Activated naive CD8-positive, alpha-beta T cell treated with anti-CD3 and anti-CD28 coated beads, Interleukin-2, amount 10 ng/mL, durations not matched to agents 7 days and 5 days (primary cell): Measurements from ENCODE around the gene LMAN2L. TPM values are rescaled to one million over a fixed set of nuclear protein-coding genes. Genes with fewer than 3 reads are reported as not detected.

Experiments
- ATAC-seq: fragments of 150-1000 bp; cut with Tn5 transposase; one replicate; pipeline ENCODE4 v1.10.0; 2021; ENCODE audit warnings: low read depth, moderate library complexity
- POLR2A ChIA-PET: fragments of 350-600 bp; sonication (Branson Sonifier 250); formaldehyde crosslinking; loops from one replicate; lab custom pipeline; 2021; ENCODE audit warnings: antibody characterized with exemption; lab: Charles Lee
- DNase-seq: peaks from one replicate; pipeline ENCODE4 v3.0.0; 2021
- H3K27ac Mint-ChIP-seq: one replicate; pipeline ENCODE4 v1.8.0; 2022; ENCODE audit warnings: mild to moderate bottlenecking, mixed read lengths
- H3K27me3 Mint-ChIP-seq: one replicate; pipeline ENCODE4 v1.8.0; 2022; ENCODE audit warnings: mild to moderate bottlenecking, moderate library complexity, mixed read lengths
- H3K36me3 Mint-ChIP-seq: one replicate; pipeline ENCODE4 v1.8.0; 2021; ENCODE audit warnings: mild to moderate bottlenecking, mixed read lengths
- H3K4me1 Mint-ChIP-seq: one replicate; pipeline ENCODE4 v1.8.0; 2021; ENCODE audit warnings: mixed read lengths
- H3K4me3 Mint-ChIP-seq: one replicate; pipeline ENCODE4 v1.8.0; 2022; ENCODE audit warnings: mild to moderate bottlenecking, moderate library complexity, mixed read lengths
- H3K9me3 Mint-ChIP-seq: one replicate; pipeline ENCODE4 v1.8.0; 2021; ENCODE audit warnings: mixed read lengths
- total RNA-seq, 2 experiments: library from RNA; stranded (reverse); gene quantifications; one replicate each; pipeline ENCODE4 v1.2.3, GENCODE V29; 2021

Gene LMAN2L
- 1 to 10 TPM; 7.2 to 7.3 TPM for total RNA-seq

DNA sequence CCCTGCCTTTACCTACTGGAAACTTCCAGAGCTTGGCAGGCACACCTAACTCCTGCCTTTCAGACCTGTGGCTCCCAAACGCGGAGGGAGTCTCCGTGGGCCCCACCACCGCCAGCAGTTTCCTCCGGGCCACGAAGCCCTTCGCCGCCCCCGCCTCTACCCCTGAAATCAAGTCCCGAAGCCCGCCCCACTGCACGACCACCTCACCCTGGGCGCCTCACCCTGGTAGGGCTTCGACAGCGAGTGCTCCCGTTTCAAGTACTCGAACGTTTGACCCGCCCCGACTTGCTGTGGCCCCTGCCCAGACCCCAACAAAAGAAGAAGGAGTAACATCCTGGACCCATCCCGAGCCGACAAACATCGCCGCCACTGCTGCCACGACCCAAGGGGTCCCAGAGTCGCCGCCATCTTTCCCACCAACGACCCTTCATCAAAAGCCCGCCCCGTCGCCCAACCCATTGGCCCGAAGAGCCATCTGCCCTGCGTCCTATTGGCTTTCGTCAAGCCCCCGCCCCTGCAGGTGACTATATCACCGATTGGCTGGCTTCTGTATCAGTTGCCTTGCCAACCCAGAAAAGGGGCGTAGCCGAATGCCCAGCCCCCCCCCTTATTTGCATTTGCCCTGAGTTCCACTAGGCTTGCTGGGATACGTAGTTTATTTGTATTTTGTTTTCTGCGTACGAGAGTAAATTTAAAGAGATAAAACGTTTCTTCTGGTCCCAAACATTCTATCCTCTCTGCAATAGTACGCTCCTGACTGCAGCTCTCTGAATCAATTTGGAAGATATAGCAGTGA is at the start of gene LMAN2L:
TSS of gene LMAN2L (minus strand) at position 432 of the 796 bp plus-strand sequence. CDS start at position 408, 24 bp downstream.
- Mint-ChIP-seq H3K27ac (peak within 1 kb of the TSS; percentile 88), H3K27me3 (peaks cover 5% of the 10 kb centered on the region), H3K36me3 (no peaks in the 10 kb centered on the region), H3K4me1 (peaks cover 19% of the 10 kb centered on the region), H3K4me3 (peak within 1 kb of the TSS; percentile 95), H3K9me3 (no peaks in the 10 kb centered on the region)
- DNase-seq (peak; percentile 89), ATAC-seq (peak; percentile 100)
- POLR2A ChIA-PET: no interaction called here

DNA sequence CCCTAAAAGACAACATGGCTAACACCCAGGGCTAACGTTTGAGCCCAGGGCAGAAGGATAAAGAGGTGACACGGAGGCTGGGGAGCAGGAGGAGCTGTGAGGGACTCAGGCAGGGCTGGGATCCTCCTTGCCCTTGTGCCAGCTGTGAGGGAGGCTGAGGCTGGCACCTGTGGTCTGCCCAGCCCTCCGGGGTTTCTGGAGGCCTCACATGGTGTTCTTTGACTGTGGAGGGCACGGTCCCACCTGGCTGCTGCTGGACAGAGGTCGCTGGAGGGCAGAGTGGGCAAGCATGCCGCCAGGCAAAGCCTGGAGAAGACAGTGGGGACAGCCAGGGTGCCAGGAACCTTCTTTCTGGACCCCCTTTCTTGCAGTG is 49.4 kb upstream of the LMAN2L start:
- H3K27me3 Mint-ChIP-seq: no peaks in the 10 kb centered on the region
- ATAC-seq: no peak
- no peak overlapping the region for H3K4me3 Mint-ChIP-seq
- POLR2A ChIA-PET: no interaction called here
- no peak overlapping the region for H3K27ac Mint-ChIP-seq
- no peaks in the 10 kb centered on the region for H3K9me3 Mint-ChIP-seq
- H3K4me1 Mint-ChIP-seq: no peaks in the 10 kb centered on the region
- DNase-seq: no peak
- no peaks in the 10 kb centered on the region for H3K36me3 Mint-ChIP-seq

GRCh38 chr2:96788442-96789244 is 48.8 kb upstream of the LMAN2L start:
- Mint-ChIP-seq H3K4me3 (no peak overlapping the region), H3K27ac (no peak overlapping the region), H3K36me3 (no peaks in the 10 kb centered on the region), H3K27me3 (no peaks in the 10 kb centered on the region), H3K4me1 (no peaks in the 10 kb centered on the region), H3K9me3 (no peaks in the 10 kb centered on the region)
- POLR2A ChIA-PET: no interaction called here
- DNase-seq (no peak), ATAC-seq (no peak)

DNA sequence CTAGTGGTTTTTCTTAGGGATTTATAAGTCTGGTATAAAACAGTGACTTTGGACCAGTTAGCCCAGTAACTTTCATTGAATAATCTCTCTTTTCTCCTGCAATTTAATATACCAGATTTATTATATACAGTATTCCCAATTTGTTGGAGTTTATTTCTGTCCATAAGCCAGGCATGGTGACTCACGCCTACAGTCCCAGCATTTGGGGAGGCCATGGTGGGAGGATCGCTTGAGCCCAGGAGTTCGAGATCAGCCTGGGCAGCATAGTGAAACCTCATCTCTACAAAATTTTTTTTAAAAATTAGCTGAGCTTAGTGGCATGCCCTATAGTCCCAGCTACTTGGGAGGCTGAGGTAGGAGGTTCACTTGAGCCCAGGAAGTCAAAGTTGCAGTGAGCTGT is 47.5 kb upstream of the LMAN2L start:
- POLR2A ChIA-PET: no interaction called here
- H3K9me3 Mint-ChIP-seq: no peaks in the 10 kb centered on the region
- no peaks in the 10 kb centered on the region for H3K27me3 Mint-ChIP-seq
- H3K4me3 Mint-ChIP-seq: no peak overlapping the region
- no peak for DNase-seq
- H3K36me3 Mint-ChIP-seq: no peaks in the 10 kb centered on the region
- H3K27ac Mint-ChIP-seq: no peak overlapping the region
- no peaks in the 10 kb centered on the region for H3K4me1 Mint-ChIP-seq
- no peak for ATAC-seq

DNA sequence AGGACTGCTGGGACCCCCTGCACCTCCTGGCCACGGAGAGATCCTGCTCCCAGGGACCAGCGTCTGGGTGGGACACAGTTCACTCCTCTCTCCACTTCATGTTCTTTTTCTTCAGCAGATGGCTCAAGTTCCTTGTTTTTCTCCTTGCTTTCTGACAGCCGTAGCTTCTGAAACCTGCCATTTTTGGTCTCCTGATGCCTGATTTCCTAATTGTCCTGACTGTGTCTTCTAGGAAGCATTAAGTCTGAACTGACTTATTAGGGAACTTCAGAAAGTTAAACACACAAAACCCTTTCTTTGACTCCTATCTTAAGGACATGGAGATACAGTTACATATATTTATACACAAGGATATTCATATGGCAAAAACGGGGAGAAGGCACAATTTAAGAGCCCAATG is 43.5 kb upstream of the LMAN2L start:
- H3K9me3 Mint-ChIP-seq: no peaks in the 10 kb centered on the region
- no peak for DNase-seq

GRCh38 chr2:96775160-96775559 is 35.3 kb upstream of the LMAN2L start:
- no peak overlapping the region for H3K4me3 Mint-ChIP-seq
- ATAC-seq (no peak), DNase-seq (no peak)
- peaks cover 6% of the 10 kb centered on the region for H3K36me3 Mint-ChIP-seq
- POLR2A ChIA-PET: interaction anchor here (2.1 to 2.2 kb wide), 2 partner anchors 13 to 41 kb away, joined by 5 to 16 read pairs; partner anchors contain the start of genes CNNM3 and CNNM4
- no peaks in the 10 kb centered on the region for H3K9me3 Mint-ChIP-seq
- H3K27ac Mint-ChIP-seq: peak overlapping the region; percentile 42
- peaks cover 18% of the 10 kb centered on the region for H3K4me1 Mint-ChIP-seq
- no peaks in the 10 kb centered on the region for H3K27me3 Mint-ChIP-seq

More for the DNA sequence above, 43.5 kb upstream of the LMAN2L start:
- Mint-ChIP-seq H3K36me3 (no peaks in the 10 kb centered on the region), H3K27me3 (no peaks in the 10 kb centered on the region), H3K27ac (no peak overlapping the region), H3K4me1 (no peaks in the 10 kb centered on the region), H3K4me3 (no peak overlapping the region)
- no peak for ATAC-seq
- POLR2A ChIA-PET: no interaction called here

GRCh38 chr2:96773922-96774321 is 34.1 kb upstream of the LMAN2L start:
- DNase-seq (peak; percentile 56), ATAC-seq (peak; percentile 74)
- Mint-ChIP-seq H3K4me3 (peak overlapping the region; percentile 84), H3K9me3 (no peaks in the 10 kb centered on the region), H3K27me3 (no peaks in the 10 kb centered on the region), H3K36me3 (peaks cover 6% of the 10 kb centered on the region), H3K4me1 (peaks cover 18% of the 10 kb centered on the region), H3K27ac (peak overlapping the region; percentile 92)
- POLR2A ChIA-PET: interaction anchor here (0.7 to 2.2 kb wide), 6 partner anchors 12 to 566 kb away, joined by 3 to 16 read pairs (median 4); partner anchors contain the start of genes ANKRD39, ARID5A, CNNM3 and CNNM4

- Mint-ChIP-seq H3K27ac (peak overlapping the region; percentile 73), H3K36me3 (peaks cover 6% of the 10 kb centered on the region), H3K9me3 (no peaks in the 10 kb centered on the region), H3K4me3 (peak overlapping the region; percentile 65), H3K27me3 (no peaks in the 10 kb centered on the region), H3K4me1 (peaks cover 18% of the 10 kb centered on the region)
- POLR2A ChIA-PET: interaction anchor here (1.0 to 2.2 kb wide), 3 partner anchors 11 to 565 kb away, joined by 3 to 16 read pairs (median 5); partner anchors contain the start of genes CNNM3, CNNM4 and STARD7
- DNase-seq (no peak), ATAC-seq (no peak)
These were observed 33.2 kb upstream of the LMAN2L start for GRCh38 chr2:96772903-96773671.

DNA sequence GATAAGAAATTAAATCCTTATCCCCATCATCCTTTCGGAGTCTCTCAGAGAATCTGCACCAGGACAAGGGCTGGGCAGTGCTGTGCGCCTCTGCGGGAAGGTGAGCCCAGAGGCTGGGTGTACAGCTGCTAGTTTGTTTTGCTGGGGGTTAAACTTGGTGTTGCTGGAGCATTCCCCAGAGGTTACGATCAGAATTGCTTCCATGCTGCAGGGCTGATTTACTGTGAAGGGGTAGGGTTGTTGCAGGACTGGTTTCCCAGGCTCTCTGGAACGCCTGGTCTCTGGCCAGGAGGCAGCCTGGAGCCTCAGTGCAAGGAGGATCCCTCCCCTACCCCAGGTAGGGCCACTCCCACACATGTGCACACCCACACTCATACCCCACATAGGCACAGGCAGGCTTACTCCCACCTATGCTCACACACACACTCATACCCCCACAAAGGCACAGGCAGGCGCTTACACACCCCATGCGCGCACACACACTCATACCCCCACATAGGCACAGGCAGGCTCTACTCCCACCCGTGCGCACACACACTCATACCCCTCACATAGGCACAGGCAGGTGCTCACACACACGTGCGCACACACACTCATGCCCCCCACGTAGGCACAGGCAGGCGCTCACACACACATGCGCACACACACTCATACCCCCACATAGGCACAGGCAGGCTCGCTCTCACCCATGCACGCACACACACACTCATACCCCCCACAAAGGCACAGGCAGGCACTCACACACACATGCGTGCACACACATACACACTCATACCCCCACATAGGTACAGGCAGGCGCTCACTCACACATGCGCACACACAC is 32.1 kb upstream of the LMAN2L start:
- Mint-ChIP-seq H3K4me3 (no peak overlapping the region), H3K27ac (peak overlapping the region; percentile 13), H3K9me3 (no peaks in the 10 kb centered on the region), H3K4me1 (peaks cover 18% of the 10 kb centered on the region), H3K27me3 (no peaks in the 10 kb centered on the region), H3K36me3 (peaks cover 3% of the 10 kb centered on the region)
- POLR2A ChIA-PET: no interaction called here
- no peak for DNase-seq
- ATAC-seq: no peak

DNA sequence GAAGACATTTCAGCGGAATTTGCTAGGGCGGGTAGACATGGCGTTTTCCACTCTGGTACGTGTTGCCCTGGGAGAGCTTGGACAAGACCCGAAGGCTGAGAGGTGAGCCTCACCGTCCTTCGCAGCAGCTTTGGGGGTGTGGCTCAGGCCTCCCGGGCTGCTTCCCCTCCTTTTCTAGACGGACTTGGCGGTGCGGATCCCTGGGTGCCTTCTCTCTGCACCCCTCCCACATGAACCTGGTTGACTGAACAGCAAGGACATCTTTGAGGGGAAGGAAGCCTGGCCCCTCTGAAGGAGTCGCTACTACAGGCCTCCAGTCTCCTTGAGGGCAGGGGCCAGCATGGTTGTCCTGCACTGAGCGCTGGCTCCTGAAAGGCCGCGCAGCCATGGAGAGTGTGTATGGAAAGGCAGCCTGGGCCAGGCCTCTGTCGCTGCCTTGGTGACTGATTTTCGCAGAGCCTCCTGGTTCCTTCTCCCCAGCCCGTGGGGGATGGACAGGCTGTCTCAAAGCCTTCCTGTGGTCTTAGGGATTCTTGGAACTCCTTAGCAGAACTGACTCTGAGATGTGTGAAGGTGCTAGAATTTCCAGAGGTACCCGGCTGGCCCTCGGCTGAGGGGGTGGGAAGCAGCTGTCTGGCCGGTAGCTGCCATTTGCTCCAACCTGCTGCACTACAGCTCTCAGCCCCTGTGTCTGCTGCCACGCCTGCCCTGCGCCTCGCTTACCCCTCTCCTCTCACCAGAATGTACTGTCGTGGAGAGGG is 30.8 kb upstream of the LMAN2L start:
- H3K4me1 Mint-ChIP-seq: peaks cover 19% of the 10 kb centered on the region
- POLR2A ChIA-PET: no interaction called here
- no peak for DNase-seq
- no peaks in the 10 kb centered on the region for H3K9me3 Mint-ChIP-seq
- H3K27ac Mint-ChIP-seq: no peak overlapping the region
- H3K4me3 Mint-ChIP-seq: no peak overlapping the region
- H3K36me3 Mint-ChIP-seq: peaks cover 2% of the 10 kb centered on the region
- ATAC-seq: no peak
- no peaks in the 10 kb centered on the region for H3K27me3 Mint-ChIP-seq

DNA sequence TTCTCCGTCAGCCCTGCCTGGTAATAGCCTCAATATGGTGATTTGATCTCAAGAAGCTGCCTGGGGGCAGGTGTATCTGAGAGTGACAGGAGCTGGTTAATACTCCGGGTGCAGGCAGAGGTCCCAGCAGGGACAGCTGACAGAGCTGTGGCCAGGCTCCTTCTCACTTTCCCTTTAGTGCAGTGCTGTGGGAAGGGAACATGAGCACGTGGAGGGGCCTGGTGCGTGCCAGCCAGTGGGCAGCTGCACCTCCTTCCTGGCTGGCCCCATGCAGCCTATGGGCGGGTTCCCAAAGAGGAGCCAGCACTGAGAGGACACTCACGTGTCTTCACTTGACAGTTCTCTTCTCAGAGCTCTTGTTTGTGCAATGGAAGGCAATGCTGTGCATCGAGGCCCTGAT is 29.9 kb upstream of the LMAN2L start:
- Mint-ChIP-seq H3K27me3 (no peaks in the 10 kb centered on the region), H3K4me1 (peaks cover 17% of the 10 kb centered on the region), H3K4me3 (no peak overlapping the region), H3K9me3 (no peaks in the 10 kb centered on the region), H3K36me3 (peaks cover 2% of the 10 kb centered on the region), H3K27ac (no peak overlapping the region)
- POLR2A ChIA-PET: no interaction called here
- DNase-seq (no peak), ATAC-seq (no peak)

DNA sequence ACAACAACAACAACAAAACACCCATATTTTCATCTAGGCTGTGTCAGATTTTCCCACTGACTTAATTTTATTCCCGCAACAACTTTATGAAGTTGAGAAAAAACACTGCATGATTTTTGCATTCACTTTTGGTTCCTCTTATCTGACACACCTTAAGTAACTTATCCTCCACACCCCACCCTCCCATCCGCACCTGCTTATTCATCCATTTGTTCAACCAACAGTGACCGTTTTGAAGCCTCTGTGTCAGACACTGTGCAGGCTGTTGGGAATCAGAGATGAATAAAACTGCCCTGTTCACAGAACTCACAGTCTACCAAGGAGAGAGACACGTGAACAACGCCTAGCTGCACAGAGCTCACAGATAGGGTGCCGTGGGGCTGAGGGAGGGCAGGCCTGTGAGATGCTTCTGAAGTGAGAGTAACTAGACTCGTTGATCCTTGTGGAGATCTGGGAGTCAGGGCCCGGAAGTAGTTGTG is 28.3 kb upstream of the LMAN2L start:
- no peaks in the 10 kb centered on the region for H3K9me3 Mint-ChIP-seq
- POLR2A ChIA-PET: interaction anchor here (0.8 kb wide), 1 partner anchor 69 kb away, joined by 3 read pairs; no protein-coding TSS in a partner anchor

More for the DNA sequence above, 28.3 kb upstream of the LMAN2L start:
- Mint-ChIP-seq H3K4me3 (no peak overlapping the region), H3K36me3 (peaks cover 2% of the 10 kb centered on the region), H3K4me1 (peaks cover 25% of the 10 kb centered on the region), H3K27ac (no peak overlapping the region), H3K27me3 (no peaks in the 10 kb centered on the region)
- ATAC-seq (no peak), DNase-seq (no peak)
